ENCODE data around the gene SPACA9. TPM values are rescaled to one million over a fixed set of nuclear protein-coding genes. Genes with fewer than 3 reads are reported as not detected.
A peak's percentile ranks its signal among the peaks of the same experiment; 100 is the strongest.

Gene SPACA9
- total and polyA plus RNA-seq, 2 of the 4 experiments (the other 2 are of a cell fraction): 0.90 to 4.9 TPM

- peak overlapping the region; percentile 12; the same call in 1 of the 2 replicates for H3K23ac ChIP-seq (ENCODE audit: low read depth, low read length)
- peaks cover 11% of the 10 kb centered on the region for H3K4me1 ChIP-seq (ENCODE audit: control insufficient read depth, insufficient read depth, low read length)
- peak overlapping the region; percentile 78 for H3K4me2 ChIP-seq (ENCODE audit: low read depth, low read length)
- peak overlapping the region; percentile 18 for H2BK5ac ChIP-seq (ENCODE audit: low read depth, low read length, poor library complexity, severe bottlenecking)
- ChIA-PET CTCF (interaction anchor here (0.6 to 1.3 kb wide), 3 partner anchors 9 to 30 kb away, joined by 3 to 4 read pairs (median 3); no protein-coding TSS in a partner anchor), POLR2A (ENCODE audit: unreplicated experiment) (no interaction called here)
- peak overlapping the region; percentile 97 for H3K27ac ChIP-seq (ENCODE audit: insufficient read depth, low read length)
- H3K9me1 ChIP-seq (ENCODE audit: insufficient read depth, low read length): peaks cover 18% of the 10 kb centered on the region
- TF ChIP-seq CTCF (conservative IDR thresholded peaks at IDR 0.05; ENCODE audit: low read depth, low read length) (no peak), NFE2L2 (IDR thresholded peaks at IDR 0.05; ENCODE audit: low read depth, low read length) (no peak), MAFK (IDR thresholded peaks at IDR 0.05; ENCODE audit: low read depth, low read length) (no peak), CHD1 (IDR thresholded peaks at IDR 0.05; ENCODE audit: low read depth, low read length) (no peak), USF2 (IDR thresholded peaks at IDR 0.05; ENCODE audit: low read depth, low read length) (no peak), ELK1 (IDR thresholded peaks at IDR 0.05; ENCODE audit: borderline replicate concordance, low read depth, low read length) (no peak), CEBPB (IDR thresholded peaks at IDR 0.05; ENCODE audit: low read depth, low read length) (no peak), SMC3 (IDR thresholded peaks at IDR 0.05; ENCODE audit: low read depth, low read length) (no peak), RCOR1 (IDR thresholded peaks at IDR 0.05; ENCODE audit: insufficient replicate concordance, low read length) (no peak), MAZ (IDR thresholded peaks at IDR 0.05; ENCODE audit: borderline replicate concordance, low read depth, low read length) (no peak)
- H3K27me3 ChIP-seq (ENCODE audit: control insufficient read depth, insufficient read depth, low read length): no peaks in the 10 kb centered on the region
- dilution Hi-C loops (cut with HindIII; ENCODE audit: low sequenced_read_pairs, unreplicated experiment) (no loop called here), in situ Hi-C loops (cut with MboI; ENCODE audit: low sequenced_read_pairs) (no loop called here), intact Hi-C loops (cut with micrococcal nuclease) (no loop called here)
- no peaks in the 10 kb centered on the region for H3K9me3 ChIP-seq (ENCODE audit: control insufficient read depth, insufficient read depth, low read length)
- peak overlapping the region; percentile 72 for H2BK120ac ChIP-seq (ENCODE audit: low read depth, low read length)
- H3K14ac ChIP-seq (replicated peaks; ENCODE audit: low read depth, low read length): no peak overlapping the region
- H3K79me1 ChIP-seq (ENCODE audit: low read depth in 1 of 2, low read length in 2 of 2): peaks cover 36 to 61% of the 10 kb centered on the region in 2 experiments
- H4K8ac ChIP-seq (ENCODE audit: low read depth in 2 of 2, low read length in 2 of 2): peak overlapping the region in 1 of 2 experiments; percentile 51; a peak in 1 of 4 replicates
- WGBS, 2 experiments (ENCODE audit: extremely low coverage in 2 of 2, insufficient read length in 1 of 2): 80% methylated on average over 1 of the region's 9 CpGs; no CpG with 5 or more reads in 1 of the 2 experiments
- H2AK5ac ChIP-seq (ENCODE audit: low read depth, low read length): peak overlapping the region; percentile 66; the same call in 1 of the 2 replicates
- peak overlapping the region; percentile 60; the same call in 1 of the 2 replicates for H4K5ac ChIP-seq (ENCODE audit: low read depth, low read length)
- H3K4ac ChIP-seq (ENCODE audit: low read depth, low read length): peak overlapping the region; percentile 67; the same call in 1 of the 2 replicates
- H3K4me3 ChIP-seq (ENCODE audit: insufficient read depth, low read depth, low read length): no peak overlapping the region
- H3K36me3 ChIP-seq (ENCODE audit: control insufficient read depth, insufficient read depth, low read length): peaks cover 15% of the 10 kb centered on the region
- peak; percentile 86 for ATAC-seq (ENCODE audit: low read depth)
- peaks cover 14% of the 10 kb centered on the region; the same call in 1 of the 2 replicates for H4K20me1 ChIP-seq (ENCODE audit: insufficient read depth, low read length)
- peak overlapping the region; percentile 24 for H3K18ac ChIP-seq (ENCODE audit: low read depth, low read length)
- H2BK15ac ChIP-seq (ENCODE audit: low read depth, low read length): no peak overlapping the region; the same call in 2 of the 3 replicates
- peak overlapping the region; percentile 68 for H4K91ac ChIP-seq (ENCODE audit: insufficient read depth, low read depth, low read length)
- H3K56ac ChIP-seq (ENCODE audit: extremely low read depth, insufficient read depth, low read length): no peak overlapping the region
- no peak overlapping the region for H2AK9ac ChIP-seq (replicated peaks; ENCODE audit: low read depth, low read length, poor library complexity)
- H3K9ac ChIP-seq (ENCODE audit: low read depth, low read length): peak overlapping the region; percentile 35; the same call in 1 of the 2 replicates
- peak overlapping the region; percentile 82 for H2BK20ac ChIP-seq (ENCODE audit: low read depth, low read length)
- peak; percentile 41 for DNase-seq
- H2AFZ ChIP-seq (replicated peaks; ENCODE audit: low read length, poor library complexity): no peak overlapping the region
- no TSS peak for BruUV-seq (replicated peaks)
These were observed 52.6 kb downstream of the SPACA9 start for GRCh38 chr9:132931178-132931735.
